Kasumi-1 (cell line): ENCODE results near the gene ITIH5.

Source experiments
- DNase-seq, 2 experiments: peaks; one replicate each; lab custom pipeline; 2025; lab: John Stamatoyannopoulos, UW

The ITIH5 gene

DNA sequence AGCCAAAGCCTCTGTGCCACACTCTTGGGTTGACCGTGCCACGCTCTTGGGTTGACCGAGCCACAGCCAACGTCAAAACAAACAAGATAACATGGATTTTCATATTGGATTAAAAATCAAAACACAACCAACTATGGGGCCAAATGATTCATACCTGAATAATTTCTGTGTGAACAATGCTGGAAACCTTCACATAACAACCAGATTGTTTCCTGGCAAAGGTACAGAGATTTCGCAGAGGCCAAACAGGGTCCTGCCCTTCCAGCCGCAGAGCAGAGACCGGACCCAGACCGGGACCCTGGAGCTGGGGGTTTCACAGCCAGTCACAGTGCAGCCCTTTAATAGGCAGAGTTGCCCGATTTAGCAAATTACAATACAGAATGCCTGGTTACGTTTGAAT, 40.5 kb downstream of the ITIH5 start:
- DNase-seq, result no peak

DNA sequence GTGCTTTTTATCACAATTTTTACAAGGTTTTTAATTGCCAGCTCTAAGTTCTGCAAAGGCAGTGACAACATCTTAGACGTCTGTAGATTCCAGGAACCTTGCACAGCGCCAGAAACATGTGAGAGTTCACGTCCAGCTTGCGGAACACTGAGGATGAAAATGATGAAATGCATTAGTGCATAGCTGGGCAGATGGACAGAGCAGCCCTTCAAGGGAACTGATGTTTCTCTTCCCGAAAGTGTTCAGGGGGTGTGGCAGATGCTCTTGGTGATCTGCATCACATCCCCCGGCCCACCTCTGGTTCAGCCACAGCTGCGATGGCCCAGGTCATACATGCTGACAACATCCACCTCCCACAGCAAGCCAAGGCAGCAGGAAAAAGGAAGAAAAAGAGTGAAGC, 40.9 kb downstream of the ITIH5 start:
- no peak for DNase-seq

DNA sequence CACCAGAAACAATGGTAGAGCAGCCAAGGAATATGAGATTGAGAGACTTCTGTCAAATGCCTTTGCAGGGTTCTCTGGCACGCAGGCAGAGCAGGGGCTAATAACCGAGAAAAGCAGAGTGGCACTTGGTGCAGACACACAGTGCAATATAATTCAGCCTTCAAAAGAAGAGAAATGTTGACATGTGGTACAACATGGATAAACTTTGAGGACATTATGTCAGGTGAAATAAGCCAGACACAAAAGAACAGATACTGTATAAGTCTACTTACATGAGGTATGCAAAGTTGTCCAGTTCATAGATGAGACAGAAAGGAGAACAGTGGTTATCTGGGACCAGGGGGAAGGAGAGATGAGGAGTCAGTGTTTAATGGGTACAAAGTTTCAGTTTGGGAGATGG, 41.8 kb downstream of the ITIH5 start:
- DNase-seq, result no peak

DNA sequence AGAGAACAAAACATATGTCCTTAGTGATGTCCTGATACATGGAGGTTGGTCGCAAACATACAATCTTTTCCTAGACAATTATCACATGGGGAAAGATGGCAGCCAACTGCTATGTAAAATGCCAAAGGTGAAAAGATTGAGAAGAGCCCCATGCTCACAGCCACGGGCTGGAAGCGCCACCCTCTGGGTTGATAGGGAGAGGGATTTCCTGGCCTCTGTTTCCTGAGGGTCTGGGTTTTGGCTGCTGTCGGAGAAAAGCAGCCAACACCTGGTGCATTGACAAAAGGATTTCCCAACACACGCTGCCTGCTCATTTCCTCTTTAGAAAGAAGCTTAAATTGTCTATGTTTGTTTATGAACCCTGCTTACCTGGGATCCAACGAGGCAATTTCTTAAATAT, 43.8 kb downstream of the ITIH5 start:
- peak; percentile 24 to 29 for DNase-seq

DNA sequence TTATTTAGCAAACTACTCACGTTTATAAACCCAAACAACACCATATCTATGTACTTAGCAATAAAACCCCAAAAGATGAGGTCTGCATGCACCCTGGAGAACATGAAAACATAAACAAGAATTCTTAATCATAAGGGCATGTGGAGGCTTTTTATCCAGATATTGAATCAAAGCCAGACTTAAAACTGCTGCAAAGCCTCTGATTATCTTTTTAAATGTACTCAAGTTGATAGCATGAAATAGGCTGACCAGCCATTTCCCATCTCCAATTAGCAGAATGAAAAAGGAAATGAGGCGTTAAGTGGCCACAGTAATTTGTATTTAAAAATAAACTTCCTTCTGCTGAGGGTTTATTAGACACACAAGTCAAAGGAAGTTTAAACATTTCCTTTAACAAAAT, 48.3 kb downstream of the ITIH5 start:
- no peak for DNase-seq

DNA sequence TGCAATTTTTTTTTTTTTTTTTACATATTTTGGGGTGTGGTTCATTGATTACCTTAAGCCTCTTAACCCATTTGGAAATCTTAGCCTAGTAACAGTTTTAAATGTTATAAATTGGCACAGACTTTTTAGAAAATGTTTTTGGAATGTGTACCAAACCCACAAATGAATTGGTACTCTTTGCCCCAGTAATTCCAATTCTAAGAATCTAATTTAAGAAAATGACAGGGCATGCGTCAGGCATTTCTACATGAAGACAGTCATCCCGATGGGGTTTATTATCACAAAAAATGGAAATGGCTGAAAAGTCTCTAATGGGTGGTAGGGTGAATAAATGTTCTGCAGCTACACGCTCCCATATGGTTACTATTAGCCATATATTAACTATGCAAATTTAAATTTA, 54.9 kb downstream of the ITIH5 start:
- no peak for DNase-seq

DNA sequence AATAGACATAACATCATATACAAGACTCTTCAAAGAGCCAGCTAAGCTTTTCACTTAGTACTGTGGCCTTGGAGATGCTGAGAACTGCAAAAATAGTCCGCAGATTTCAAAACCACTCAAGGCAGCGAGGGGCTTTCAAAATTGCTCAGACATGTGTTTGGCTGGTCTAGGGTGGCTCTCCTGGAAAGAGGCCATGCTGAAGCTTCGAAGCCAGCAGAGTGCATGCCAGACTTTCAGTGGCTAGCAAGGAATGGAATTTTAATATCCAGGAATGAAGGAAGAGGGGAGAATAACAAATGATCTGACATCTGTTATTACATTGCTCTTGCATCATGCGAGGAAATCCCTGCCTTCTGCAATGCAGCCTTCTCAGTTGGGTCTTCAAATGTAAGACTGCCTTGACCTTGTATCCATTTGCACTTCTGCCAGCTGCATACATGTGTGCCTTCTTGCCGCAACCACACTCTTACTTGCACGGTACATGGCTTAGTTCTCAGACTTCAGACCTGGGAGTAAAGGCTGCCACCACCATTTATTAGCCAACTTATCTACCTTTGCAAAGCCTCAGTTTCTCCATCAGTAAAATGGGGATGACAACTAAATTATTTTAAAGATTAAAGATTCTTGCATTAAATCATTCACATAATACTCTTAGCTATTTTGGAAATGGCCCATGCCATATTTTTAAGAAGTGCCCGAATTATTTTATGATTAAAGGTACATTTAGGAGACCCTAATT, 55.9 kb downstream of the ITIH5 start:
- DNase-seq, result no peak

DNA sequence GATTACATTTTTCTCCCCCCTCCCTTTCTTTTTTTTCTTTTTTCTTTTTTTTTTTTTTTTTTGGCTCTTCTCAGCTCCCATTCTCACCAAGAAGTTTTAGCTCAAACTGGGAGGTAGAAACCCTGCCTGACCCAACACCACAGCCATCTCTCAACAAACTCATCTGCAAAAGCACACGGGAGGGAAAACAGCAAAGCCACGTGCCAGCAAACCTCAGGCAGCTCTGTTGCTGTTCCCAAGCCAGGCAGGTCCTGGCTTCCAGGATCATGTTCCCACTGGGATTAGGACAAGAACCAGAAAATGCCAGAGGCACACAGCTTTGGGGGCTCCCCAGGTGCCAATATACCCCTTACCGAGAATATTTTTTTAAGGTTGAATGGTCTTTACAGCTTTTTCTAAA, 56.7 kb downstream of the ITIH5 start:
- no peak for DNase-seq

DNA sequence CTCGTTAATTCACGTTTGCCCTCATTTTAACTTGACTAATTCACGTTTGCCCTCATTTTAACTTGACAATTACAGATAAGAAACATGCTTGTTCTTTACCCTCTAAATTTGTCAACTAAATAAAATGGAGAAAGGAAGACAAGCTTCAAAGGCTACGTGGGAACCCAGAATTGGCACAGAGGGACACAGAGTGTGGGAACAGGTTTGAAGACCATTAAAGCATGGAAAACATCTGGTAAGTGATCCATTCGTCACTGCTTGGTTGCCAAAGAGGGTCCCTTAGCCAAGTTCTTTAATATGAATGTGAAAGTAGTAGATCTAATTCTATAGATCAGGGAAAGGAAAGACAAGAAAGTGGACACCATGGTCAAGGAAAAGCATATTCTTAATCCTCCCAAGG, 57.2 kb downstream of the ITIH5 start:
- no peak for DNase-seq

DNA sequence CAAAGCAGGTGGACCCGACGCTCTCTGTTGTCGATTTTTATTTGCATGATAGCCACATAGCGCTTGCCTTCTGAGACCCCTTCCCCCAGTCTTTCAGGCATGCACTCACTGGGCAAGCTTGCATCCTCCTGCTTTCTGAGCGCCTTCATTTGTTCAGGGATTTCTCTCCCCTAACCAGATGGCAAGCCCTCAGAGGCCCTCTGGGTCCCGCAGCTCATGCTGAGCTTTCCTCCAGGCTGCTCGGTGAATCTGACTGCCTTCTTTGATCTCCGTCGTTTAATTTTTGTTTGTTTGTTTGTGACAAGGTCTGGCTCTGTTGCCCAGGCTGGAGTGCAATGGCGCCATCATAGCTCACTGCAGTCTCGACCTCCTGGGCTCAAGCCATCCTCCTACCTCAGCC, 58.8 kb downstream of the ITIH5 start:
- no peak for DNase-seq

DNA sequence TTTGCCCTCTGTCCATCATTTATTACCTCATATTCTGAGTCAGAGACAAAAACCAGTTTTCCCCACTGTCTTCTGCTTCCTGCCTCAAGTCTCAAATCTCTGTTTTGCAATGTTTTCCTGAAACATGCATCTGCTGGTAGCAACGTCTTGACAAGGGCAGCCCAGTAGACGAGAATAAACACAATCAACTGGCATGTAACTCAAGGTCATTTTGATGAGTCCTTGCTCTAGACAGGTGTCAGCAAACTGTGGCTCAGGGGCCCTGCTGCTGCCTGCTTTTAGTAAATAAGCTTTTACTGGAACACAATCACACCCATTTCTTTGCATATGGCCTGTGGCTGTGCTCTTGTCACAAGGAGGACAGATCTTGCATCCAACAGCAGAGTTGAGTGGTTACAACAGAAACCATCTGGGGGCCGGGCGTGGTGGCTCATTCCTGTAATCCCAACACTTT, 59.8 kb downstream of the ITIH5 start:
- no peak for DNase-seq

DNA sequence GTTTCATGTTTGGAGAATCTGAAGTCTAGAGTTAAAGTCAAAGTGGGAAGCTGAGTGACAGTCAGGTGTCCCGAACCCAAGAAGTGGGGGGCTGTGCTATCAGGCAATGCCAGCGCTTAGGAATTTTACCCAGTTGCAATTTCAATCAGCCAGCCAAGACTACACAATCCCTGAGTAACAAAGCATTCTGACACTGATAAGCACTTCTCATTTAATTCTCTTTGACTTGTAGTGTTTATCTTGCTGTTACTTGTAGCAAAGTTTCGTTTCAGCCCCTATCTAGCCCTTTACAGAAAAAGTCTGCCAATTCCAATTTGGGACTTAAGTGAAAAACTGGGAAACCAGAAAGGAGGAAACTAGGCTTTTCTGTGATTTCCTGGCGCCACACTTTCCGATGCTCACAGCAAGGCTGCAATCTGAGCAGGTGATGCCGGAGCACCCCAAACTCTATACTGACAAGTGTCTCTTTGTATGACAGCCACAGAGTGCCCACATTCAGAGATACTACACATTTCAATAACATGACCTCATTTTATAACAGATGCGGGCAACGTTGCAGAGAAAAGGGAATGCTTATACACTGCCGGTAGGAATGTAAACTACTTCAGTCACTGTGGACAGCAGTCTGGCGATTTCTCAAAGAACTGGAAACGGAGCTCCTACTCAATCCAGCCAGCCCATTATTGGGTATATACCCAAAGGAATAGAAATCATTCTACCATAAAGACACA, 61.0 kb downstream of the ITIH5 start:
- DNase-seq, result no peak

DNA sequence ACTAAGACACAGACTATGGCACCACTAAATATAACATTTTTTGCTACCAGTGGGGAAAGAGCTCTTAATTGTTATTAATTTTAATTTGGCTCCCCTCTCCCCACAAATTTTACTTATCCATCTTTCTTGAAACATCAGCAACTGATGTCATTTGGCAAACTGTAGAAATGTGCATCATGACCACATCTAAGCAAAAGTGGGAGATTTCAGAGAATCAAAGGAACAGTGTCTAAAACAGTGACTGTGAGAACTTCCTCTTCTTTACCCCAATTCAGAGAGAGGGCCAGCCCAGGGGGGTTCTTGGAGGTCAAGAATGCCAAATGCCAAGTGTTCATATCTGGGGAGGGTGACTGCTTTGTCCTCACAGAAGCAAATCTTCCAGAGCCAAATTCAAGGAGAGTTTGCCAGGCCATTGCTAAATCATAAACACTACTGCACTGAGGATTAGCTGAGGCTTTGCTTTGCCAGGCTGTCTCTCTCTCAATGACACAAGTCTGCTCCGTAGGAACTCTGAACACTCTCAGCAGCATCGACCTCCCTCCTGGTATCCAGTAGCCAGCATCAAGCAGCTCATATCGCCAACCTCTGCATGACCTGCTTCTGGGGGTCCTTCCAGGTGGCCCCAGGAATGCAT, 65.6 kb downstream of the ITIH5 start:
- DNase-seq, result no peak

DNA sequence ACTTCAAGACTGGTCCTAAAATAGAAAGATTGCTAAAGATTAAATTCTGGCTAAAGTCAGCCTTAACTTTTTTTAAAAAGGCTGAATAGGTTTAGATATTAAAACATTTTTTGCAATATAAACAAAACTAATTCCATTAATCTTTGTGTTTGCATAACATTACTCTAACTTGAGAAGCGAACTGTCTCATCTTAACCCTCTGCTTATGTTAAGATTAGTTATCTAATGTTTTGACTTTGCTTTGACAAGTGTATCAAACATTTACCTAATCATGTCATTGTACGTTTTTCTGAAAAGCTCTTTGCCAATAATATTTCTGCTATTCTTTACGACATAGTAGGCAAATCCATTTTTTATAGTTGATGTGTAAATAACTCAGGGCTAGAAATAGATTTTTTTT, 68.0 kb downstream of the ITIH5 start:
- DNase-seq, result no peak

DNA sequence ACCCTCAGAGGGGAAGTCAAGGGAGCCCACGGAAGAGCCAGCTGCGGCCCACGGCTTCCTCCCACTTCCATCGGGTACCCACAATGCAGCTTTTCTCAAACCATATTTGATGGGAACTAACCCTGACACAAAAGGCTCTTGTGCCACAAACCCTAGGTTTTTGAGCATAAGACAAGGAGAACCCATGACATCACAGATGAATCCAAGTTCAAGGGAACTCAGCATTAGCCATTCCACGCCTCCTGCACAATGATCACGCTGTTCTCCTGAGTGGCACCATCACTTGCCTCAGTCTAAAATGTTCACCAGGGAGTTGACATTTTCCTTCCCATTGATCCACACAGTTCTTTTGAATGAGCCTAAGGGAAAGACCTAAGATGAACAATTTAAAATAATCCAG, 70.4 kb downstream of the ITIH5 start:
- DNase-seq, result no peak

DNA sequence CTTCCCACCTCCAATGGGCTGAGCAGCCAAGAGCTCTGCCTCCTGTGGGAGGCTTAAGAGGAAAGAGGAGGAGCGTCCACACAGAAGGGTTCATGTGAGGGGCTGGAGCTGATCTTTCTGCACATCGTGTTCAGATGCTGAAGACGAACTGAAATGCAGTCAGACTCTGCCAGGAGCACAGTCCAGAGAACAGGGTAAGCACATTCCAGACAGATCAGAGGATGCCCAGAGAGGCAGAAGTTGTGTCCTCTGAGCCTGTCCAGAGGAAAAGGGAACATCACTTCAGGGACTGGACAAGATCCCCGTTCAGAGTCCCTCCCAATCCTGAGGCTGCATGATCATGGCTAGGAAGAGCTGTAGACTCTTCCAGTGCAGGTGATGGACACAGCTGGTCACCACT, 72.9 kb downstream of the ITIH5 start:
- DNase-seq, result no peak

DNA sequence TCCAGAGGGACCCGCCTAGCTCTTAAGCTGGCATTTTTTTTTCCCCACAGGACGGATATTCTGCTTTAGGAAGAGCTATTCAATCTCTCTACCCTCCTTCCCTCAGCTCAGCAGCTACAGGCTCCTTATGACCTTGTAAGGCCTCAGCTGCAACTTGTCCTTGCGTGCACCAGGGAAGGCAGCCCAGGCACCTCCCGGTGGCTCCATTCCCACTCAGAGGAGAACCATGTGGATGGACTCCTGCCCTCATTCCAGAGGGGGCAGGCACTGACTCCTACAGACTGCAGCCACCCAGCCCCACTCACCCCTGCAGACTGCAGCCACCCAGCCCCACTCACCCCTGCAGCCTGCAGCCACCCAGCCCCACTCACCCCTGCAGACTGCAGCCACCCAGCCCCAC, 73.7 kb downstream of the ITIH5 start:
- DNase-seq, result no peak

DNA sequence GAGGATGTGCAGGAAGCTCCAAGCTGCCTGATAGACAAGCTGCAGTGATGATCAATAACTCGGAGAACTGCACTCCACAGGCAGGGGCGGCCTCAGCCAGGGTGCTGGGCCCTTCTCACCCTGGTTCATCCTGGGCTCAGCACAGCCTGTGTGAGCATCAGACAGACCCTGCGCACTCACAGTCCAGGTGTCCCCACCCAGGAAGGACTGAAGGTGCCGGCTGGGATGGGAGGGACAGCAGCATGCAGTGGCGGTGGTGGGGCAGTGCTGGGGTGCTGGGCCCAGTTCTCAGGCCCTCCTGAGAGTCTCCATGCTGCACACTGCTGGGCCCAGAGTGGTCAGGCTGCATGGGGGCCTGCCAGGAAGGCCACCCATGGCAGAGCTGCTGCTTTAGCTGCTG, 74.1 kb downstream of the ITIH5 start:
- no peak for DNase-seq

DNA sequence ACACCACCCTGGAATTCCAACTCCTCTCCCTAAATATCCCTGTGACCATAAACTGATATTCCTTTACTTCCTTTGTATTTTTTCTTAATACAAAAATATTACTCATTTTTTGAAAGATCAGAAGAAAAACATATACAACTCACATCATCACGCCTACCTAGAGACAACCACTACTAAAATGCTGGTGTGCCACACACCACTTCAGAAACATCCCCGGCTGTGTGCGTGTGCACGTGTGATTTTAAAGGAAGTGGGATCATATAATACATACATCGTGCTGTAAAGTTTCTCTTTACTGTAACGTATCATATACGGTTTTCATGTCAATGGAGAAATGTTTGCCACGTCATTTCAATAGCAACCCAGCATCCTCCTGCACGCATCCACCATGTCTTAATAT, 76.5 kb downstream of the ITIH5 start:
- no peak for DNase-seq

DNA sequence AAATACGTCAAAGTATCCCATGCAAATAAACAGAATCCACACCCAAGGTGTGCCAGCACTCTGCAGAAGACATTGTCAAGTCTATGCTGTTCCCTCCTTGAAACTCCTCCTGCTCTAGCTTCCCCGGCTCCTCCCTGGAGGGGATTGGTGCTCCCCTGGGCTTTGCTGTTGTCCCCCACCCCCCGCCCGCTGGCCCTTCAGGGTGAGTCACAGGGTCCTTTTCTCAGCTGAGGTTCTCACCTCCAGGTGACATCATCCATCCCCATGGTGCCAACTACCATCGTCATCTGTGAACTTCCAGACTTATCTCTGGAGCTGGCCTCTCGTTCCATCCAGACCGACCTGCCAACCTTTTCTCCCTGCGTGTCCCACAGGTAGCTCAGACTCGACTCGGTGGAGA, 77.0 kb downstream of the ITIH5 start:
- no peak for DNase-seq

DNA sequence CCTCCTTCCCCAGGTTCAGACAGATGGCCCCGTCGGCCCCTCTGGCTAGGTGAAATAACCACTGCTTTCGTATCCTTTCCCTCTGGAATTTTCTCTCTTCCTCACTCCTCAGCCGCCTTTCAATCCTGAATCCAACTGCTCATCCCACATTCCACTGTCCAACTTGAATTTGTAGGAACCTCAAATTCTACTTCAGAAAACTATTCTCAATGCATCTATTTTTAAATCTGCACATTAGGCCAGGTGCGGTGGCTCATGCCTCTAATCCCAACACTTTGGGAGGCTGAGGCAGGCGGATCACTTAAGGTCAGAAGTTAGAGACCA, 78.9 kb downstream of the ITIH5 start:
- no peak for DNase-seq

DNA sequence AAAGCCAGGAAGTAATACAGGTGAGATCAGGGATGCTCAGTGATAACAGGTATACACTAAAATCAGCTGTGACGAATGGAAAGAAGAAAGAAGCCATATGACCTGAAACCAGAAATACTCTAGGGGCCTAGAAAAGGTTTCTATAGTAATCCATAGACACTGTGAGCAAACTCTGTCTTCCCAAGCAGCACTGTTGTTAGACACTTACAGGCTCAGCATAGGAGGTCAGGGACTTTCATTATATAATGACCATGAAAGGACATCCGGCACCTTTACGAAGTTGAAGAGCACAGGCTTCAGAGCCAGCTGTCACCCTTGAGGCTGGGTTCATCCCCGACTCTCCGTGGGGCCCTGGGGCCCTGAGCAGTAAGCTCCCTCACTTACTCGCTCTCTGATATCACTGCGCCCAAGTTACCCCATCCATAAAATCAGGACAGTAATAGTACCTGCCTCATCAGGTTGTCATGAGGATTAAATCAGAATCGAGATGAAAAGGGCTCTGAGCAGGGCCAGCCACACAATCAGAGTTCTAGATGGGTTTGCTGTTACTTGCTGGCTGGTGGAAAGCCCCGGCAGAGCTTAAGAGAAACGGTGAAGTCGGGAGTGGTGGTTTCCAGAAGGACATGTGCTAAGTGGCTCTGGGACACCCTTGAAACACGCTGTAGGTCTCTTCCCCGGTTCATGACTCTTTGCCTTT, 79.5 kb downstream of the ITIH5 start:
- DNase-seq, result no peak

DNA sequence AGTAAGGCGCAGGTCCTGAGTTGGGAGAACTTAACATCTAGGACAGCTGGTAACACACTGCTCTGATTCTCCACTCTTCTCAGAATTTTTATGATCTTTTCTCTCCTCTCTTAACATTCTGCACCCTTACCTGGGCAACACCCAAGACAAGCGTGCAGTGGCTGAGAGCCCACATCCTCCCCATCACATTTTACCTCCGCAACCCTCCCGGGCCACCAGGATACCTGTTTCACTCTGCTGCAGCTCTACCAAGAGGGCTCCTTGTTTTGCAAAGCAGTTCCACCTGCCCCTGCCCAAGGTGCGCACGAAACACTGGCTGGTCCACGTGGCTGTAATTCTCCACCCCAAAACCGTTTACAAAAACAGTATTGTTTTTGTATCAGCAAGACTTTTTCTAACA, 81.5 kb downstream of the ITIH5 start:
- DNase-seq, result no peak
